ENCODE results near the gene ASCC1.

Gene ASCC1

GRCh38 chr10:72164617-72165016 is 51.5 kb downstream of the ASCC1 start:
- Histone ChIP-seq H4K20me1 (ENCODE audit: insufficient read depth, low read length) (no peaks in the 10 kb centered on the region), H3K4me3 (ENCODE audit: low read depth in 1 of 2, low read length in 2 of 2) (no peak overlapping the region), H3K9me3 (ENCODE audit: insufficient read depth, low read length, severe bottlenecking) (no peaks in the 10 kb centered on the region), H3K9ac (ENCODE audit: low read depth, low read length) (no peak overlapping the region), H2AFZ (ENCODE audit: low read depth, low read length) (no peak overlapping the region), H3K36me3 (ENCODE audit: insufficient read depth, low read length) (peaks cover 21% of the 10 kb centered on the region; the same call in 1 of the 2 replicates), H3K27ac (ENCODE audit: low read length) (no peak overlapping the region; the same call in 1 of the 2 replicates), H3K4me1 (ENCODE audit: insufficient read depth, low read length) (peaks cover 19% of the 10 kb centered on the region), H3K4me2 (ENCODE audit: insufficient read depth, low read length) (no peak overlapping the region), H3K27me3 (ENCODE audit: insufficient read depth, low read length, poor library complexity) (no peaks in the 10 kb centered on the region), H3K79me2 (ENCODE audit: insufficient read depth, low read length) (peaks cover 3% of the 10 kb centered on the region; the same call in 1 of the 2 replicates)
- TF ChIP-seq CTCF (IDR thresholded peaks at IDR 0.05; ENCODE audit: borderline replicate concordance, extremely low read depth, low read length, poor library complexity, severe bottlenecking) = peak; percentile 52
- no peak for TF ChIP-seq EZH2 (IDR thresholded peaks at IDR 0.05; ENCODE audit: borderline replicate concordance, low read depth, low read length, severe bottlenecking)
- peak; percentile 75; the same call in 2 of the 3 replicates for ATAC-seq (ENCODE audit: insufficient read depth, low read depth)
- no peak for DNase-seq

GRCh38 chr10:72162978-72163377 is 53.1 kb downstream of the ASCC1 start:
- peaks cover 20% of the 10 kb centered on the region for H3K36me3 ChIP-seq (ENCODE audit: insufficient read depth, low read length)
- TF ChIP-seq CTCF (IDR thresholded peaks at IDR 0.05; ENCODE audit: borderline replicate concordance, extremely low read depth, low read length, poor library complexity, severe bottlenecking) (no peak), EZH2 (IDR thresholded peaks at IDR 0.05; ENCODE audit: borderline replicate concordance, low read depth, low read length, severe bottlenecking) (no peak)
- H3K9me3 ChIP-seq (ENCODE audit: insufficient read depth, low read length, severe bottlenecking) = no peaks in the 10 kb centered on the region
- H3K9ac ChIP-seq (ENCODE audit: low read depth, low read length) = no peak overlapping the region
- H3K4me1 ChIP-seq (ENCODE audit: insufficient read depth, low read length) = peaks cover 19% of the 10 kb centered on the region
- H3K27me3 ChIP-seq (ENCODE audit: insufficient read depth, low read length, poor library complexity) = no peaks in the 10 kb centered on the region
- peaks cover 3% of the 10 kb centered on the region; the same call in 1 of the 2 replicates for H3K79me2 ChIP-seq (ENCODE audit: insufficient read depth, low read length)
- ATAC-seq (ENCODE audit: insufficient read depth, low read depth) (no peak), DNase-seq (no peak)
- no peak overlapping the region for H2AFZ ChIP-seq (ENCODE audit: low read depth, low read length)
- H3K4me2 ChIP-seq (ENCODE audit: insufficient read depth, low read length) = no peak overlapping the region
- H4K20me1 ChIP-seq (ENCODE audit: insufficient read depth, low read length) = no peaks in the 10 kb centered on the region
- no peak overlapping the region for H3K4me3 ChIP-seq (ENCODE audit: low read depth in 1 of 2, low read length in 2 of 2)
- no peak overlapping the region for H3K27ac ChIP-seq (ENCODE audit: low read length)

GRCh38 chr10:72158176-72158575 is 57.9 kb downstream of the ASCC1 start:
- H3K9me3 ChIP-seq (ENCODE audit: insufficient read depth, low read length, severe bottlenecking) = no peaks in the 10 kb centered on the region
- no peak overlapping the region for H3K4me3 ChIP-seq (ENCODE audit: low read depth in 1 of 2, low read length in 2 of 2)
- no peaks in the 10 kb centered on the region for H3K4me1 ChIP-seq (ENCODE audit: insufficient read depth, low read length)
- H3K79me2 ChIP-seq (ENCODE audit: insufficient read depth, low read length) = no peaks in the 10 kb centered on the region
- no peak overlapping the region for H2AFZ ChIP-seq (ENCODE audit: low read depth, low read length)
- H3K27me3 ChIP-seq (ENCODE audit: insufficient read depth, low read length, poor library complexity) = no peaks in the 10 kb centered on the region
- H4K20me1 ChIP-seq (ENCODE audit: insufficient read depth, low read length) = no peaks in the 10 kb centered on the region
- H3K4me2 ChIP-seq (ENCODE audit: insufficient read depth, low read length) = no peak overlapping the region
- no peak overlapping the region for H3K27ac ChIP-seq (ENCODE audit: low read length)
- peaks cover 31% of the 10 kb centered on the region for H3K36me3 ChIP-seq (ENCODE audit: insufficient read depth, low read length)
- no peak for ATAC-seq (ENCODE audit: insufficient read depth, low read depth)
- TF ChIP-seq CTCF (IDR thresholded peaks at IDR 0.05; ENCODE audit: borderline replicate concordance, extremely low read depth, low read length, poor library complexity, severe bottlenecking) (no peak), EZH2 (IDR thresholded peaks at IDR 0.05; ENCODE audit: borderline replicate concordance, low read depth, low read length, severe bottlenecking) (no peak)
- H3K9ac ChIP-seq (ENCODE audit: low read depth, low read length) = no peak overlapping the region
- DNase-seq = no peak

GRCh38 chr10:72156223-72156622 is 59.9 kb downstream of the ASCC1 start:
- Histone ChIP-seq H3K27me3 (ENCODE audit: insufficient read depth, low read length, poor library complexity) (no peaks in the 10 kb centered on the region), H3K27ac (ENCODE audit: low read length) (no peak overlapping the region), H3K4me1 (ENCODE audit: insufficient read depth, low read length) (no peaks in the 10 kb centered on the region), H3K9ac (ENCODE audit: low read depth, low read length) (no peak overlapping the region), H3K36me3 (ENCODE audit: insufficient read depth, low read length) (peaks cover 27% of the 10 kb centered on the region), H3K79me2 (ENCODE audit: insufficient read depth, low read length) (no peaks in the 10 kb centered on the region), H3K4me3 (ENCODE audit: low read depth in 1 of 2, low read length in 2 of 2) (no peak overlapping the region), H4K20me1 (ENCODE audit: insufficient read depth, low read length) (no peaks in the 10 kb centered on the region), H3K4me2 (ENCODE audit: insufficient read depth, low read length) (no peak overlapping the region), H2AFZ (ENCODE audit: low read depth, low read length) (no peak overlapping the region), H3K9me3 (ENCODE audit: insufficient read depth, low read length, severe bottlenecking) (no peaks in the 10 kb centered on the region)
- TF ChIP-seq CTCF (IDR thresholded peaks at IDR 0.05; ENCODE audit: borderline replicate concordance, extremely low read depth, low read length, poor library complexity, severe bottlenecking) (no peak), EZH2 (IDR thresholded peaks at IDR 0.05; ENCODE audit: borderline replicate concordance, low read depth, low read length, severe bottlenecking) (no peak)
- no peak for DNase-seq
- no peak for ATAC-seq (ENCODE audit: insufficient read depth, low read depth)

All from DND-41 (cell line).